GM15510 (cell line): ENCODE data around the gene SLC25A51.

Experiments
- POLR2A ChIP-seq: IDR thresholded peaks from 3 replicates; pipeline ENCODE4 v1.6.1; 2011; ENCODE audit warnings: borderline replicate concordance; ENCODE audit not compliant: insufficient read length; ENCODE audit errors: extremely low read depth

Gene SLC25A51

DNA sequence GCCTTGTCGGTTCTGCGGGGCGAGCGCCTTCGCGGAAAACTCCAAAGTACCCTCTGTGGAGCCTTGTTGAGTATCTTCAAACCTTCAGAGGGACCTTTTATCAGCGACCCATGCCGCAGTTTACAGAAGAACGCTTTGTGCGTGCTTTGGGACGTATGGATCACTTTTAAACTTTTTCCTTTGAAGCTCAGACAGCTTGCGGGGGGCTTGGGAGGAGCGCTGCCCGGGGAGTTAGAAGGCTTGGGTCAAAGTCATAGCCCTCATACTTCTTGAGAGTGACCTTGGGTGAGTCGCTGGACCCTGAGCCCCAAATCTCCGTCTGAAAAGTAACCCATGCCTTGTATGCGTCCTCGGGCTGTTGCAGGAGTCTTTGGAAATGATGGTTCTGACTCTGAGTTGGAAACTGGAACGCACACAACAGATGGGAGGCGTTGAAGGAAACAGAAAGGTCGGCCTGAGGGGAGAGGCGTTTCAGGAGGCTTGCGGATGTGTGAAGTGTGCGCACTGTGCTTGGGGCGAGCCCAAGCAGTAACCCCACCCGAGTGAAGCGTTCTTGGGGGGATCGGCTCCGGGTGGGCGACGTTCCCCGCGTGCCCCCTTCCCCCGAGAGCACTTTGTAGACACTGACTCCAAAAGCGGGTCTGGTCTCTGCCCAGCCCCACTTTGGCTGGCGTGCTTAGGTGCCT is 661 bp upstream of the SLC25A51 start:
- TF ChIP-seq POLR2A = no peak

DNA sequence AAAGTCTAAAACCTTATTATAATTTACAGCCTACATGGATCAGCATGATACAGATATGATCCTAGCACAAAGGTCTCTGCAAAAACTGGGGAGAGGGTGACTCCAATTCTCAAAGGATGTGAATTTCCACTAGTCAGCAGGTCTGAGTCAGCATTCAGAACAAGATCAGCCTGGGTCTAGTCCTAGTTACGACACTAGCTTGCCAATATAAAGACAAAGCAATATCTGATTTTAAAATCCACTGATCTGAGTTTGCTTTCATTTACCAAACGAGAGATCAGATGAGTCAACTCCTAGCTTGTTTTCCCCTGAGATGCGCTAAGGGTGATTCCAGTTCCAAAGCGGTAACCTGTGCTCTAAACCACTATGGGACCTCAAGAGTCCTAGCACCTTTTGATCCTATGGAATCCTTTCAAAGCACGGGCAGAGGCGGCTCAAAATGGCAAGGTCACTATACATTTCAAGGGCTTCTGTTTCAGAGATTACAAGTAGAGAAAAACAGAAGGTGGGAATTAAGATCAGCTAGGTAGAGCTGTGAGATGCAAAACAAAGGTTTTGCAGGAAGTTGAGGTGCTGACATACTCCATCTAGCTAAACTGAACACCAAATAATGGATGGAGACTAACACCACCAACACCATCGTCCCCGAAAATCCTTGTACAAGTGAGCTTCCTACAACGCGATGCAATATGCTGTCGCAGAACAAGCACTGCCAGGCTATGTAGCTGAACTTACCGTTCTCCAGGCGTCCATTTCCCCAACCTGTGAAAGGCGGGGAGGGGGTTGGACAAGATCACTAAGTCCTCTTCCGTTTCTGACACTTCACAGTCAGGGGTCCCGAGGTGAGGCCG is 906 bp downstream of the SLC25A51 start:
- no peak for TF ChIP-seq POLR2A

DNA sequence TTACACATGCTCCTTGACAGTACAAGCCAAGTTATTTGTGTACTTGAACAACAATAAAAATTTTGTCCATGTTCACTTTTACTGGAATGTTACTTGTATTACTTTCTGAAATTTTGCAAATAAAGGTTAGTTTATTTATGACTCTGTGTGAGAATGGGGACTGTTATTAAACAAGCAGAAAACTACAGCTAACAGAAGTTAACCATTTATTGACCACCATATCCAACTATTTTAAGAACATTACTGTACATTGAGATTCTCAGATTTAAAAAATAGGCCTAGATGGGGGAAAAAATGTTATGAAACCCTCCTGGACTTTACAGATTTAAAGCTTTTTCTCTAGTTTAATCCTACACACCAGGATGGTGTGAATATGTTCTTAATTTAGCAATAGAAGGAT is 1.8 kb downstream of the SLC25A51 start:
- no peak for TF ChIP-seq POLR2A

DNA sequence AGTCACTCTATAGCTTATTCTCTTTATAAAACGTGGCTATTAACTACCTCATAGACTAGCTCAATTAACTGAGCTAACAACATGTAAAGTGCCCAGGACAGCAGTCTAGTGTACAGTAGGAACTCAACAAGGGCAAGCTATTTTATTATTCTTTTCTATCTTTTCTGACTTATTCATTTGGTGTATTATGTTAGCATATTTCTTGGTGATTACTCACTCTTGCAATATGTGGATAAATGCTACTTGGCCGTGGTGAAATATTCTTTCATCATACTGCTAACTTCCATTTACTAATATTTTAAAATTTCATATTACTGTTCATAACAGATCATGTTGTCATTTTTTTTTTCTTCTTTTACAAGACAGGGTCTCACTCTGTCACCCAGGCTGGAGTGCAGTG is 4.9 kb downstream of the SLC25A51 start:
- TF ChIP-seq POLR2A = no peak

DNA sequence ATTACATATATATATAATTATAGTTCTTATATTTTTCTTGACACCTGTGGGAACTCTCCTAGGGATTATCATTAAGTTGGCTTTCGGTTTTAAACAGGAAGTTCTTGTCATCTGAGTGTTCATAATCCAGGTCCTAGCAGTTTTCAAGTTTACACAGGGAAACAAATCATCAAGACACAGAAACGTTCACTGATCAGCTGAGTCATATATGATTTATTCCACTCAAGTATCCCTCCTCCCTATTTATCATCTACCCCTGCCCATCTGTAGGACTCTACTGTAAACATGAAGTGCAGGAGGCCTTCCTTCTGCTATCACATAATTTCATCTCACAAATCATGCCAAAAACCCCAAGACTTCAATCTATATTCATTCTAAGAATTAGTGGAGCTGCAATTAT is 6.3 kb downstream of the SLC25A51 start:
- no peak for TF ChIP-seq POLR2A

DNA sequence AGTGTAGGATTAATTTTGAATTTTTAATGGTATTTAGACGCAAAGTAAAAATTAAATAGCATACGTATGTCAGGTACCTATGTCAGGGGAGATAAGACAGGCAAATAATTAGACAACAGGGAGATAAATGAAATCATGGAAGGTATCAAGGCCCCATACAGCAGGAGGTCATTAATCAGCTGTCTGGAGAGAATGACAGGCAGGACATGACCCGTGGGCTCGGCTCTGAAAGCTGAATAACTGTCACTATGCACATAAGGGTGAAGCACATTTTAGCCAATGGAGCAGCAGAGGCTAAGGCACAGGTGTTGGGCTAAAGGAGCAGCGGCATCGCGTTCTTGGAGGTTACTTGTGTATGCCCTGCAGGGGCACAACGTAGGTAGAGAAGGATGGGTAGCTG is 11.9 kb downstream of the SLC25A51 start:
- TF ChIP-seq POLR2A = no peak

DNA sequence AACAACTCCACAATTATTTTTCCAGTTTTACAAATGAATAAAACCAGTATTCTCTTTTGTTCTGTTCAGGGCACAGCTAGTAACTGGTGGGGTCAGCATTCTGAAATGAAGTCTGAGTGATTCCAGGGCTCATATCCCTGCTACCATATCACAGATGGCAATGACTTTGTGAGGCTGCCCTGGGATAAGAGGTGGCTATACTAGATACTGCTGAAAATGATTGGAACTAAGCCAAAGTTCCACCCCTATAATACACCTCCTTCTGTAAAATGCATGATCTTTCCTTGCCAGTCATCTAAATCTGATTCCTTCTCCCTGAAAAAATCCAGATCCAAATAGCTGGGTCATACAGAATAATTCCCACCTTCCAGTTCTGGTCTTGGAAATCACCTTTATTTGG is 14.4 kb downstream of the SLC25A51 start:
- TF ChIP-seq POLR2A = no peak

DNA sequence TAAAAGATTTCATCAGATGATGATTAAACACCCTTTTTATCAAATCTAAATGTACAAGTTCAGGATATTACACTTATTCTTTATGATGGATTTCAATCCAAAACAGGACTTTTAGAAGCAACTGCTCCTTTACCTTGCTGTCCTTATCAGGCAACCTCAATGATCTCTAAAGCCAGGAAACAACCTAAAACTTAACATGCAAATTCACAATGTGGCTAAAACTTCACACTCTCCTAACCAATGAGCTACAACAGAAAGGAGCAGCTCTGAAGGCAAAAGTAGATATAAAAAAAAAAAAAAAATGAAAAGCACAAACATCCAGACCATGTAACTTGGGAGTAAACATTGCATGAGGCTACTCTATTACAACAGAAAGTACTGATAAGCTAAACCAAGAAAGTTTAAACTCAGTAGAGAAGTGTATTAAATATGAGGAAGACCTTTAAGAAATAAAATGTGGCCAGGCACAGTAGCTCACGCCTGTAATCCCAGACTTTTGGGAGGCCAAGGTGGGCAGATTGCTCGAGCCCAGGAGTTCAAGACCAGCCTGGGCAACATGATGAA is 22.9 kb downstream of the SLC25A51 start:
- no peak for TF ChIP-seq POLR2A

DNA sequence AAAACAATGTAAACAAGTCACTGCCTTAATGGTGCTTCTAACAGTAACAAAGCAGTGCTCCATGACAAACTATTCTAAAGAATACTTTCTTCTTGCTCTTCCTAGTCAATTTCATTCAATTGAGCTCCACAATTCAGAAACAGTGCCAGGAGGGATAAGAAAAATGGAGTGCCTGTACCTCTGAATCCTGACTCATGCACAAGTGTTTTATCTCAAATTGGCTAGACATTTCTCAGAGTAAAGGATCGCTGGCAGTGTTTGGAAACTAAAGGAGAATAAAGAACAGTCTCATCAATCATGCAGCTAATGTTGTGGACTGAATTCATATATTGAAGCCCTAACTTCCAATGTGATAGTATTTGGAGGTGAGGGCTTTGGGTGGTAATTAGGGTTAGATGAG is 27.6 kb downstream of the SLC25A51 start:
- no peak for TF ChIP-seq POLR2A

DNA sequence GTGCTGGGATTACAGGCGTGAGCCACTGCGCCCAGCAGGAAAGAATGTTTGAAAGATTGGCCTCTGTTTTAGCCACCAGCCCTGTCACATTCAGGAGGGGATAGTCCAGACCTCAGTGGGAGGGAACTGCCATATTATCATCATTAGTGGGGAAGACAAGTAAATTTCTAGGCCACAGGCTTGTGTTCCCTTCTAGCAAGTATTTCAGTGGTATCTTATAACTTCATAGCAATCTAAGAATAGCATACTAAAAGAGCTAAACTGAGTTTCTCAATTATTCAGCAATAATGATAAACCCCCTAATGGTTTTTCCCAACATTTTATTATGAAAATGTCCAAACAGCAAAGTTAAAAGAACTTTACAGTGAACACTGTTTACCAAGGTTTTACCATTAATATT is 30.0 kb downstream of the SLC25A51 start:
- TF ChIP-seq POLR2A = no peak

DNA sequence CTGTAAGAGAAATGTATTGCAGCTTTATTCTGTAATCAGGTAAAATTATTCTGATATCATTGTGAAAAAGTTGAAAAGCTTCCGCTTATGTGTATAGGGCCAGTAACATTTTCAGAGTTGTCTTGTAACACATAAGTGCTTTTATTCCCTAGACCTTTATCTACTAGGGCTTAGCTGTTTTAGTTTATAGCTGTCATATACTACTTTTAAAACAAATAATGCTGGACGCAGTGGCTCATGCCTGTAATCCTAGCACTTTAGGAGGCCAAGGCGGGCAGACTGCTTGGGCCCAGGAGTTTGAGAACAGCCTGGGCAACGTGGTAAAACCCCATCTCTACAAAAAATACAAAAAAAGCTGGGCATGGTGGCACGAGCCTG is 33.1 kb downstream of the SLC25A51 start:
- no peak for TF ChIP-seq POLR2A

DNA sequence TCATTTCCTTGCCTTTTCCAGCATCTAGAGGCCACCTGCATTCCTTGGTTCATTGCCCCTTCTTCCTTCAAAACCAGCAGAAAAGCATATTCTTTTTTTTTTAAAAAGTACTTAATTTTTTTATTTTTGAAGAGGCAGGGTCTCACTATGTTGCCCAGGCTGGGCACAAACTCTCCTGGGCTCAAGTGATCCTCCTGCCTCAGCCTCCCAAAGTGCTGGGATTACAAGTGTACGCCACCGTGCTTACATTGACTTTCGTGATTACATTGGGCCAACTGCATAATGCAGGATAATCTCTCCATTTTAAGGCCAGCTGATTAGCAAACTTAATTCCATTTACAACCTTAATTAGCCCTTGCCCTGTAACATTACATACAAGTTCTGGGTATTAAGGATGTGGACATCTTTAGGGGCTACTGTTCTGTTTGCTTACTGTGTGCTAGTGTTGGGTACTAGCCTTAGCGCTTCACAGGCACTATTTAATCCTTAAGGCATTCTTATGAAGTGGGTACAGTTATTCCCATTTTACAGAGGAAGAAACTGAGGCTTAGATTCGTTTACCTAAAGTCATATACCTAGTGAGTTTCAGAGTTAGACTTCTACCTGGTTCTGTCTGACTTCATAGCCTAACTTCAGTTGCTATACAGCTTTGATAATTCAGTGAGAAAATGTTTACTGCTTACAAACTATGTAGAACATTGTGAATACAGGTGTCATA is 33.7 kb downstream of the SLC25A51 start:
- no peak for TF ChIP-seq POLR2A

DNA sequence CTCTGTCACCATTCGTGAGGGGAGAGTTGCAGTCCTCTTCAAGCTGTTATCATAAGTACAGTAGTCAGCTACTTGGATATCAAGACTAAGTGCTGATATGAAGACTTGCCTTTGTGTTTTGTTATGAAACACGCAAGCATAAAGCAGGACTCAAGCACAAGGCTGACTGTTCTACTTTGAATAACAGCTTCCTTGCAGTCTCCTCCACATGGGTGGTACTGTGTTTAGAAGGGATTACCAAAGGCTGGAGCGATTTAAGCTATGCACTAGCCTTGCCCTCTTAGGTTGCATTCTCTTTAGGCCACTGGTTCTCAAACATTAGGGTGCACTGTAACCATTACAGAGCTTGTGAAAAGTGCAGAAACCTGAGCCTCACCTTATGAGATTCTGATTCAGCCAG is 41.4 kb downstream of the SLC25A51 start:
- no peak for TF ChIP-seq POLR2A

DNA sequence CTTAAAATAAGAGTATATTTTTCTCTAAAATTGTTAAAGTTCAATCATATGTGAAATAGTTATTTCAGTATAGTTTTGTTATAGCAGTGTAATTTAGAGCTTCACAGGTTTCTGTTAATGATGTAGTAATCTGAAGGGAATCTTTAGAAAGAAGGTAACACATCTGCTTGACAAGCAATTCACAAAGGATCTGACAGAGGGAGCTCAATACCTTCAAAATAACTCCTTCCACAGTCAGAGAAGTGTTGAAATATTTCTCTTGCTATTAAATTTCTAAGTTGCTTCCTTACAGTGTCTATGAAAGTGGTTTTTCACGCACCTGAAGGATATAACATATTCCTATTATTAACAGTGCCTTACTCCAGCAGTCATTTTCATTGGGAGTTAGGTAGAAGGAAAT is 44.9 kb downstream of the SLC25A51 start:
- no peak for TF ChIP-seq POLR2A

DNA sequence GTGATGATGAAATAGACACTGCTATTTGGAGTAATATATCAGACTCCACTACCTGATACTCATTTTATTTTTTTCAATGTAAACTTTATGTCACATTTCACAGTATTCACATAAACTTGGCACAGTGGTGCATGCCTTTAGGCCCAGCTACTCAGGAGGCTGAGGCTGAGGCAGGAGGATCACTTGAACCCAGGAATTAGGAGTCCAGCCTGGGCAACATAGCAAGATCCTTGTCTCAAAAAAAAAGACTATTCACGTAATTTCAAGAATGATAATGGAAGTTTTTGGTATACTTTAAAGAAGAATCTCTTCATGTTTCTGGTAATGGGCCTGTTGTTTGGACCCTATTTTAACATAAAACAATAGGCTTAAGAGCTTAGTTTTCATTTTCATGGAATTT is 47.4 kb downstream of the SLC25A51 start:
- no peak for TF ChIP-seq POLR2A
